ENCODE measurements around the gene NRDC. TPM values are rescaled to one million over a fixed set of nuclear protein-coding genes. Genes with fewer than 3 reads are reported as not detected.

Gene NRDC
- total and polyA plus RNA-seq, 10 of the 15 experiments (the other 5 are each of a cell fraction or from before 2014, with no cell fraction given): 50.1 to 134 (median 90.4) TPM

DNA sequence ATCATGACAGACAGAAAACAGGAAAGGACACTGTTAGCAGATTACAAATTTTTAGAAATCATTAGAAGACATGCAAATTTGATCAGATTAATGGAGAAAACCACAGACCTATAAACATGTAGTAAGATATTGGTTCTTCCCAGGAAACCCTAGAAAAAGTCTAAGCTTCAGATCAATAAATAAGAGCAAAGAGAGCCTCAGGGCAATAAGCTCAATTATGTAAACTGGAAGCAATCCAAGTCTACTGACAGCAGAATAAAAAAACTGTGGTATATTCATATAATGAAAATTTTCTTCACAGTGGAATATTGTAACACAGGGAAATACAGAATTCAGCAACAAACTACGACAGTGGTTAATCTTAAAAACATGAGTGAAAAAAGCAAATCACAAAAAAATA lies 36.3 kb downstream of the NRDC start (continued):
- TF ChIP-seq, protein P1, sequence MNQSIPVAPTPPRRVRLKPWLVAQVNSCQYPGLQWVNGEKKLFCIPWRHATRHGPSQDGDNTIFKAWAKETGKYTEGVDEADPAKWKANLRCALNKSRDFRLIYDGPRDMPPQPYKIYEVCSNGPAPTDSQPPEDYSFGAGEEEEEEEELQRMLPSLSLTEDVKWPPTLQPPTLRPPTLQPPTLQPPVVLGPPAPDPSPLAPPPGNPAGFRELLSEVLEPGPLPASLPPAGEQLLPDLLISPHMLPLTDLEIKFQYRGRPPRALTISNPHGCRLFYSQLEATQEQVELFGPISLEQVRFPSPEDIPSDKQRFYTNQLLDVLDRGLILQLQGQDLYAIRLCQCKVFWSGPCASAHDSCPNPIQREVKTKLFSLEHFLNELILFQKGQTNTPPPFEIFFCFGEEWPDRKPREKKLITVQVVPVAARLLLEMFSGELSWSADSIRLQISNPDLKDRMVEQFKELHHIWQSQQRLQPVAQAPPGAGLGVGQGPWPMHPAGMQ (IDR thresholded peaks at IDR 0.05; ENCODE audit: borderline replicate concordance): no peak
- TF ChIP-seq, protein P2, sequence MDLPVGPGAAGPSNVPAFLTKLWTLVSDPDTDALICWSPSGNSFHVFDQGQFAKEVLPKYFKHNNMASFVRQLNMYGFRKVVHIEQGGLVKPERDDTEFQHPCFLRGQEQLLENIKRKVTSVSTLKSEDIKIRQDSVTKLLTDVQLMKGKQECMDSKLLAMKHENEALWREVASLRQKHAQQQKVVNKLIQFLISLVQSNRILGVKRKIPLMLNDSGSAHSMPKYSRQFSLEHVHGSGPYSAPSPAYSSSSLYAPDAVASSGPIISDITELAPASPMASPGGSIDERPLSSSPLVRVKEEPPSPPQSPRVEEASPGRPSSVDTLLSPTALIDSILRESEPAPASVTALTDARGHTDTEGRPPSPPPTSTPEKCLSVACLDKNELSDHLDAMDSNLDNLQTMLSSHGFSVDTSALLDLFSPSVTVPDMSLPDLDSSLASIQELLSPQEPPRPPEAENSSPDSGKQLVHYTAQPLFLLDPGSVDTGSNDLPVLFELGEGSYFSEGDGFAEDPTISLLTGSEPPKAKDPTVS (IDR thresholded peaks at IDR 0.05; ENCODE audit: low read depth, low read length): no peak
- no peak for TF ChIP-seq JUNB (IDR thresholded peaks at IDR 0.05)
- TF ChIP-seq SMAD1 (IDR thresholded peaks at IDR 0.05; ENCODE audit: low read depth, partially characterized antibody): no peak
- TF ChIP-seq, protein P3, sequence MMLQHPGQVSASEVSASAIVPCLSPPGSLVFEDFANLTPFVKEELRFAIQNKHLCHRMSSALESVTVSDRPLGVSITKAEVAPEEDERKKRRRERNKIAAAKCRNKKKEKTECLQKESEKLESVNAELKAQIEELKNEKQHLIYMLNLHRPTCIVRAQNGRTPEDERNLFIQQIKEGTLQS (IDR thresholded peaks at IDR 0.05; ENCODE audit: borderline replicate concordance, extremely low read depth, low read depth, low read length): no peak
- no peak for TF ChIP-seq POLR2AphosphoS2 (IDR thresholded peaks at IDR 0.05; ENCODE audit: low read depth, low read length)
- no peak for TF ChIP-seq TARDBP (IDR thresholded peaks at IDR 0.05; ENCODE audit: borderline replicate concordance)

DNA sequence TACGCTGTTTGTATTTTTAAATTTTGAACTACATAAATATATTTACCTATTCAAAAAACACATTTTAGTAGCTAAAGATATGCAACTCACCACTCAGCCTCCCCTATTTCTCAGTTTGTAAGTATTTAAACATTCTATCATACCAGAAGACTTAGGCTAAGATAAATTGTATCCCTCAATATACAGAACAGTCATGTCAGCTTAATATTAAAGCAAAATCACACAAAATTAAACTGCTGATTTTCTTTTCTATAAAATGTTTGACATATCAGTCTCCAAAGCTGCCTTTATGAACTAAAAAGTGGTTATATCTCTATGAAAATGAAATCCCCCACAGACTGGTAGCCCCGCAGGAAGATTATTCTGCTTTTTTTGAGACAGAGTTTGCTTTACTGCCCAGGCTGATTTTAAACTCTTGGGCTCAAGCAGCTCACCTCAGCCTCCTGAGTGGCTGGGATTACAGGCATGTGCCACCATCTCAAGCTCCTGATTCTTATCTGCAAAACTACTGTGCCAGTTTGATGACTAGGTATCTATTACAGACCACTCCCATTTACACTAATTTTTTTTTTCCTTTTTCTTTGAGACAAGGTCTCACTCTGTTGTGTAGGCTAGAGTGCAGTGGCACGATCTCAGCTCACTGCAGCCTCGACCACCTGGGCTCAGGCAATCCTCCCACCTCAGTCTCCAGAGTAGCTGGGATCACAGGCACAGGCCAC lies 37.6 kb downstream of the NRDC start:
- ChIA-PET POLR2A (interaction anchor here (0.9 to 1.4 kb wide), 4 partner anchors 14 to 41 kb away, joined by 3 to 5 read pairs (median 4); no protein-coding TSS in a partner anchor), CTCF (interaction anchor here (1.9 kb wide), 1 partner anchor 72 kb away, joined by 5 read pairs; no protein-coding TSS in a partner anchor), SMC1A (ENCODE audit: uncharacterized antibody, unreplicated experiment) (interaction anchor here (0.6 to 2.6 kb wide), 9 partner anchors 10 to 42 kb away, joined by 3 to 9 read pairs (median 6); no protein-coding TSS in a partner anchor), RAD21 (ENCODE audit: unreplicated experiment) (interaction anchor here (1.1 to 2.2 kb wide), 3 partner anchors 42 to 426 kb away, joined by 3 to 5 read pairs (median 3); no protein-coding TSS in a partner anchor)
- Histone ChIP-seq H3K36me3 (ENCODE audit: control insufficient read depth in 2 of 2, insufficient read depth in 2 of 2, low read length in 1 of 2) (peaks cover 1 to 13% of the 10 kb centered on the region in 2 experiments; a peak in 3 of 4 replicates), H3K9me3 (replicated peaks; ENCODE audit: control insufficient read depth, insufficient read depth, low read length) (no peaks in the 10 kb centered on the region), H2AFZ (ENCODE audit: control insufficient read depth, low read depth, low read length) (no peak overlapping the region), H3K79me2 (ENCODE audit: control insufficient read depth, insufficient read depth, low read length) (peaks cover 2% of the 10 kb centered on the region), H3K9ac (ENCODE audit: control insufficient read depth, insufficient read depth, low read length) (no peak overlapping the region), H3K4me1 (ENCODE audit: control insufficient read depth, insufficient read depth, low read length) (peaks cover 4% of the 10 kb centered on the region; the same call in 1 of the 2 replicates), H3K27me3 (replicated peaks in 1 of 2; ENCODE audit: control insufficient read depth in 2 of 2, insufficient read depth in 2 of 2, low read length in 1 of 2) (no peaks in the 10 kb centered on the region), H3K4me3 (no peak overlapping the region), H3K4me2 (ENCODE audit: control insufficient read depth, insufficient read depth) (no peak overlapping the region), H3K27ac (ENCODE audit: control insufficient read depth, insufficient read depth) (no peak overlapping the region), H4K20me1 (ENCODE audit: control insufficient read depth, insufficient read depth) (no peaks in the 10 kb centered on the region)
- no peak for FAIRE-seq
- in situ Hi-C loops (cut with MboI) (no loop called here), intact Hi-C loops (cut with micrococcal nuclease; ENCODE audit: unreplicated experiment) (no loop called here)
- no peak for ATAC-seq
- DNase-seq (ENCODE audit: low read depth, low spot score): no peak
- BruUV-seq (replicated peaks): no TSS peak
- WGBS (ENCODE audit: insufficient coverage, insufficient replicate concordance, low lambda C conversion rate, missing lambda C conversion rate): 100% methylated on average over 4 of the region's 4 CpGs
- TF ChIP-seq RUNX3 (IDR thresholded peaks at IDR 0.05; ENCODE audit: low read length) (no peak), EED (IDR thresholded peaks at IDR 0.05; ENCODE audit: low read depth) (no peak), GATAD2B (conservative IDR thresholded peaks at IDR 0.05; ENCODE audit: low read depth) (no peak), PRDM15 (CRISPR knock-in tag; IDR thresholded peaks at IDR 0.05) (no peak), ESRRA (IDR thresholded peaks at IDR 0.05; ENCODE audit: low read length) (no peak), ZNF24 (IDR thresholded peaks at IDR 0.05) (no peak), GABPA (IDR thresholded peaks at IDR 0.05; ENCODE audit: low read depth) (no peak), PML (IDR thresholded peaks at IDR 0.05; ENCODE audit: low read length) (no peak), HDGF (IDR thresholded peaks at IDR 0.05) (no peak), RB1 (IDR thresholded peaks at IDR 0.05; ENCODE audit: borderline replicate concordance) (no peak)

Measured in GM12878 (cell line).